A549 (cell line): ENCODE results near the gene MED12L. TPM values are rescaled to one million over a fixed set of nuclear protein-coding genes. Genes with fewer than 3 reads are reported as not detected.
"Not testable (repeated sequence)": the region's sequence is repeated elsewhere in the genome, so short reads cannot be mapped to it uniquely, and the experiment has no call there.

Experiments used
- ATAC-seq, 2 experiments: fragments of 200-7000 bp in 1 of 2; fragments of >200 bp in 1 of 2; cut with Nextera tagmentation in 1 of 2; cut with Tn5 transposase in 1 of 2; 3 replicates each; pipeline versions ENCODE4 v1.8.0 to v1.9.1; 2018 to 2020; ENCODE audit warnings: mild to moderate bottlenecking in 1 of 2, moderate library complexity in 1 of 2
- CTCF ChIA-PET: fragments of 300-600 bp; sonication (Branson Sonifier 250); formaldehyde crosslinking; extraction: SDS; loops from one replicate; lab custom pipeline; 2021; ENCODE audit warnings: antibody characterized with exemption, inconsistent platforms; lab: Yijun Ruan, JAX
- POLR2A ChIA-PET: fragments of 350-600 bp; formaldehyde crosslinking; extraction: SDS; loops from one replicate; lab custom pipeline; 2021; ENCODE audit warnings: antibody characterized with exemption, inconsistent platforms; lab: Yijun Ruan, JAX
- DNase-seq, 2 experiments: peaks; one replicate each; pipeline versions ENCODE4 v3.0.0 to v3.0.0-alpha.2; 2011 to 2016; ENCODE audit warnings: low read depth in 1 of 2, low spot score in 1 of 2
- FAIRE-seq: peaks from 2 replicates; lab custom pipeline; 2011; peaks lifted over from hg19 to GRCh38; lab: Jason Lieb, UNC
- H3K27ac ChIP-seq, 2 experiments: fragments of >200 bp; sonication (Bioruptor Twin); formaldehyde crosslinking; 3 replicates each; pipeline ENCODE4 v1.5.1; 2016 to 2017
- H3K4me1 ChIP-seq: fragments of >200 bp; sonication (Bioruptor Twin); formaldehyde crosslinking; 3 replicates; pipeline ENCODE4 v1.6.1; 2016
- H3K4me2 ChIP-seq: fragments of >200 bp; sonication (Bioruptor Twin); formaldehyde crosslinking; 3 replicates; pipeline ENCODE4 v1.6.1; 2016
- H3K4me3 ChIP-seq: fragments of >200 bp; sonication (Bioruptor Twin); formaldehyde crosslinking; 3 replicates; pipeline ENCODE4 v1.5.1; 2016
- H3K9me3 ChIP-seq: fragments of >200 bp; sonication (Bioruptor Twin); formaldehyde crosslinking; 3 replicates; pipeline ENCODE4 v1.6.1; 2016
- ATOH8 ChIP-seq: fragments of 250-450 bp; sonication (Bioruptor Pico); IDR thresholded peaks from 2 replicates; pipeline ENCODE4 v1.5.0; 2020; ENCODE audit warnings: low read depth, mild to moderate bottlenecking, moderate library complexity
- BCL3 ChIP-seq: fragments of >200 bp; sonication (Bioruptor Twin); formaldehyde crosslinking; IDR thresholded peaks from 3 replicates; pipeline ENCODE4 v1.6.1; 2016
- ESRRA ChIP-seq: fragments of 150-350 bp; IDR thresholded peaks from 2 replicates; pipeline ENCODE4 v1.6.1; 2014; ENCODE audit warnings: mild to moderate bottlenecking, low read length, borderline replicate concordance
- FOSB ChIP-seq: fragments of 250-450 bp; sonication (Bioruptor Pico); IDR thresholded peaks from 2 replicates; pipeline ENCODE4 v1.5.0; 2020; ENCODE audit warnings: mild to moderate bottlenecking, moderate library complexity
- FOSL2 ChIP-seq, 2 experiments: fragments of 450-650 bp in 1 of 2; fragments of >200 bp in 1 of 2; sonication (Bioruptor Twin) in 1 of 2; formaldehyde crosslinking; IDR thresholded peaks; 2 replicates each; pipeline versions ENCODE4 v1.5.0 to v1.6.1; 2016 to 2020; ENCODE audit warnings: mild to moderate bottlenecking in 1 of 2, moderate library complexity in 1 of 2
- HDAC2 ChIP-seq: fragments of 200-600 bp; sonication (generic); IDR thresholded peaks from 2 replicates; pipeline ENCODE4 v1.6.1; 2016
- HMGXB4 ChIP-seq: fragments of 250-450 bp; sonication (Bioruptor Pico); IDR thresholded peaks from 2 replicates; pipeline ENCODE4 v1.5.0; 2021; ENCODE audit warnings: mild to moderate bottlenecking, moderate library complexity, borderline replicate concordance
- MAX ChIP-seq: IDR thresholded peaks from 2 replicates; pipeline ENCODE4 v1.6.1; 2012
- MYC ChIP-seq: IDR thresholded peaks from 2 replicates; pipeline ENCODE4 v1.6.1; 2012; ENCODE audit warnings: mild to moderate bottlenecking, inconsistent platforms, low read length, improper control_type of control experiment, borderline replicate concordance
- PHF8 ChIP-seq: fragments of 200-600 bp; sonication (generic); IDR thresholded peaks from 2 replicates; pipeline ENCODE4 v1.6.1; 2016; ENCODE audit warnings: low read depth, mild to moderate bottlenecking, antibody characterized with exemption, moderate library complexity, borderline replicate concordance
- RFX5 ChIP-seq: fragments of 450-650 bp; IDR thresholded peaks from 2 replicates; pipeline ENCODE4 v1.7.1; 2014; ENCODE audit warnings: antibody characterized with exemption, mild to moderate bottlenecking, moderate library complexity
- WGBS: methylation state at CpG from one replicate; pipeline ENCODE4 v1.1.6; 2017; ENCODE audit errors: missing lambda C conversion rate; 5-methylcytosine and 5-hydroxymethylcytosine counted together
- polyA plus RNA-seq, 4 experiments: library from polyadenylated mRNA; depleted of rRNA in 3 of 4; stranded (reverse); fragments of >200 nt; fragmentation: RNase III in 1 of 4; extraction: RNeasy Plus Mini Kit Qiagen cat#74134 plus additional on column Dnase treatment in 1 of 4; gene quantifications; 2 replicates in 3 of 4; 3 replicates in 1 of 4; pipeline ENCODE4 v1.2.3, GENCODE V29; 2011 to 2017
- TF ChIP-seq, protein P1 (sequence below): fragments of 450-650 bp; IDR thresholded peaks from 2 replicates; pipeline ENCODE4 v1.6.1; 2014; ENCODE audit warnings: antibody characterized with exemption
- TF ChIP-seq, protein P2 (sequence below): fragments of 150-350 bp; IDR thresholded peaks from 2 replicates; pipeline ENCODE4 v1.6.1; 2014; ENCODE audit warnings: low read depth, mild to moderate bottlenecking, low read length

Gene MED12L
- polyA plus RNA-seq, 2 of the 4 experiments (the other 2 are of a cell fraction), result 0.32 to 0.63 TPM

DNA sequence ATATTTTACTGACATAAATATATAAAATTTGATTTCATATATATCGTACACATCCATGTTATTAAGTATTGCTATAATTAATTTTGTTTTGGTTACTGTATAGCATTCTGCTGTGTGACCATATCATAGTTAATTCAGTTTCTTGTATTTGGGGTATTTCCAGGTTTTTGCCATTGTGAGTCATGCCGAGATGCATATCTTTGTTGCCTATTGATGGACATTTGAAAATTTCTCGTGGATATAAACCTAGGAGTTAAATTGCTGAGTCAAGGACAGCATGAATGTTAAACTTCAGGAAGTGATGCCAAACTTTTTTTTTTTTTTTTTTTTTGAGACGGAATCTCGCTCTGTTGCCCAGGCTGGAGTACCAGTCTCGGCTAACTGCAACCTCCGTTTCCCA is 151.3 kb downstream of the MED12L start (continued):
- no peak for TF ChIP-seq HMGXB4 (CRISPR knock-in tag)

- CTCF ChIA-PET, H3K27ac ChIP-seq, H3K9me3 ChIP-seq, H3K4me3 ChIP-seq, H3K4me1 ChIP-seq, DNase-seq, H3K4me2 ChIP-seq, FAIRE-seq, ATAC-seq, POLR2A ChIA-PET: not testable (repeated sequence)
- 65% methylated on average over 18 of the region's 18 CpGs for WGBS
Measured at GRCh38 chr3:151242006-151242405, 156.5 kb downstream of the MED12L start.

- no peaks in the 10 kb centered on the region for H3K4me1 ChIP-seq
- TF ChIP-seq MAX, result no peak
- no peak for TF ChIP-seq HDAC2
- no peak for TF ChIP-seq PHF8
- TF ChIP-seq FOSB (CRISPR knock-in tag), result no peak
- no peak for TF ChIP-seq FOSL2 (IDR thresholded peaks at IDR 0.05)
- TF ChIP-seq FOSL2 (CRISPR knock-in tag; IDR thresholded peaks at IDR 0.05), result no peak
- TF ChIP-seq ESRRA, result no peak
- TF ChIP-seq RFX5, result no peak
- no peak for TF ChIP-seq MYC
- TF ChIP-seq, protein P1, sequence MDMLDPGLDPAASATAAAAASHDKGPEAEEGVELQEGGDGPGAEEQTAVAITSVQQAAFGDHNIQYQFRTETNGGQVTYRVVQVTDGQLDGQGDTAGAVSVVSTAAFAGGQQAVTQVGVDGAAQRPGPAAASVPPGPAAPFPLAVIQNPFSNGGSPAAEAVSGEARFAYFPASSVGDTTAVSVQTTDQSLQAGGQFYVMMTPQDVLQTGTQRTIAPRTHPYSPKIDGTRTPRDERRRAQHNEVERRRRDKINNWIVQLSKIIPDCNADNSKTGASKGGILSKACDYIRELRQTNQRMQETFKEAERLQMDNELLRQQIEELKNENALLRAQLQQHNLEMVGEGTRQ, result no peak
- ATAC-seq, result no peak
- 25% methylated on average over 3 of the region's 3 CpGs for WGBS
- DNase-seq, result no peak
- CTCF ChIA-PET, result interaction anchor here (1.1 to 1.8 kb wide), 2 partner anchors 20 to 21 kb away, joined by 3 to 13 read pairs; no protein-coding TSS in a partner anchor
- no peak overlapping the region for H3K4me2 ChIP-seq
- H3K4me3 ChIP-seq, result no peak overlapping the region
- H3K27ac ChIP-seq, result no peak overlapping the region
- no peaks in the 10 kb centered on the region for H3K9me3 ChIP-seq
- POLR2A ChIA-PET, result no interaction called here
- no peak for FAIRE-seq
Measured at GRCh38 chr3:151248772-151249337, 163.4 kb downstream of the MED12L start.

GRCh38 chr3:151256749-151257148 is 171.3 kb downstream of the MED12L start:
- no peak for DNase-seq
- H3K4me2 ChIP-seq, result no peak overlapping the region
- TF ChIP-seq, protein P1, result no peak
- TF ChIP-seq, protein P2, sequence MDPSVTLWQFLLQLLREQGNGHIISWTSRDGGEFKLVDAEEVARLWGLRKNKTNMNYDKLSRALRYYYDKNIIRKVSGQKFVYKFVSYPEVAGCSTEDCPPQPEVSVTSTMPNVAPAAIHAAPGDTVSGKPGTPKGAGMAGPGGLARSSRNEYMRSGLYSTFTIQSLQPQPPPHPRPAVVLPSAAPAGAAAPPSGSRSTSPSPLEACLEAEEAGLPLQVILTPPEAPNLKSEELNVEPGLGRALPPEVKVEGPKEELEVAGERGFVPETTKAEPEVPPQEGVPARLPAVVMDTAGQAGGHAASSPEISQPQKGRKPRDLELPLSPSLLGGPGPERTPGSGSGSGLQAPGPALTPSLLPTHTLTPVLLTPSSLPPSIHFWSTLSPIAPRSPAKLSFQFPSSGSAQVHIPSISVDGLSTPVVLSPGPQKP, result no peak
- no peak for TF ChIP-seq BCL3
- TF ChIP-seq ATOH8 (CRISPR knock-in tag), result no peak
- FAIRE-seq, result no peak
- no peaks in the 10 kb centered on the region for H3K9me3 ChIP-seq
- no peak overlapping the region for H3K4me3 ChIP-seq
- 65% methylated on average over 1 of the region's 1 CpG for WGBS
- no peak overlapping the region for H3K27ac ChIP-seq
- no peaks in the 10 kb centered on the region for H3K4me1 ChIP-seq
- no peak for ATAC-seq
- ChIA-PET POLR2A (no interaction called here), CTCF (interaction anchor here (0.7 to 2.4 kb wide), 8 partner anchors 23 to 88 kb away, joined by 3 to 9 read pairs (median 5); no protein-coding TSS in a partner anchor)
